H1 (cell line): ENCODE data around the gene SLC39A2. TPM values are rescaled to one million over a fixed set of nuclear protein-coding genes. Genes with fewer than 3 reads are reported as not detected.

Source experiments
- CBX8 ChIP-seq: fragments of 300-800, 300-1000 bp; sonication (generic); IDR thresholded peaks from 2 replicates; pipeline ENCODE4 v1.7.1; 2016; ENCODE audit warnings: low read depth, low read length, borderline replicate concordance
- CREB1 ChIP-seq: IDR thresholded peaks from 2 replicates; pipeline ENCODE4 v1.6.1; 2012; ENCODE audit warnings: inconsistent platforms
- EP300 ChIP-seq, 2 experiments: IDR thresholded peaks; 1 replicate in 1 of 2; 2 replicates in 1 of 2; pipeline ENCODE4 v1.6.1; 2011 to 2012; ENCODE audit warnings: low read depth in 2 of 2, low read length in 2 of 2, mild to moderate bottlenecking in 2 of 2, borderline replicate concordance in 1 of 2, inconsistent platforms in 1 of 2, moderate library complexity in 1 of 2
- KDM1A ChIP-seq: fragments of 200-600, 300-600 bp; sonication (generic); IDR thresholded peaks from 2 replicates; pipeline ENCODE4 v1.7.1; 2016; ENCODE audit warnings: mild to moderate bottlenecking, low read length, borderline replicate concordance
- POLR2A ChIP-seq, 2 experiments: IDR thresholded peaks; 1 replicate in 1 of 2; 2 replicates in 1 of 2; pipeline ENCODE4 v1.6.1; 2011; ENCODE audit warnings: low read depth in 2 of 2, low read length in 2 of 2, mild to moderate bottlenecking in 2 of 2; ENCODE audit errors: control extremely low read depth in 1 of 2
- POU5F1 ChIP-seq: IDR thresholded peaks from 2 replicates; pipeline ENCODE4 v1.6.1; 2011; ENCODE audit warnings: low read depth, mild to moderate bottlenecking, low read length, moderate library complexity
- polyA plus RNA-seq, 7 experiments: library from polyadenylated mRNA; depleted of rRNA in 3 of 7; stranded (reverse) in 5 of 7; unstranded in 2 of 7; fragments of >200 nt in 5 of 7; fragments of 200-250 nt in 2 of 7; gene quantifications; 1 replicate in 5 of 7; 2 replicates in 1 of 7; 4 replicates in 1 of 7; pipeline versions ENCODE4 v1.2.1 to v1.2.3, GENCODE V29; 2011 to 2013; ENCODE audit warnings: missing spikeins in 2 of 7, mixed read lengths in 2 of 7
- total RNA-seq: library from RNA; stranded (reverse); fragmentation: NEBNext Ultra II Directional; extraction: Animal tissue kit (Norgen Biotek cat#: 25700); gene quantifications from 2 replicates; pipeline ENCODE4 v1.2.1, GENCODE V29; 2021

The SLC39A2 gene
- total and polyA plus RNA-seq, 2 of the 8 experiments (the other 6 are each of a cell fraction or from before 2014, with no cell fraction given) = 0.14 to 0.22 TPM

GRCh38 chr14:20986811-20987210 is 12.3 kb upstream of the SLC39A2 start (continued):
- no peak for TF ChIP-seq EP300 (IDR thresholded peaks at IDR 0.05; ENCODE audit: borderline replicate concordance in 1 of 2, low read depth in 2 of 2, low read length in 2 of 2)
- TF ChIP-seq CBX8 = no peak
- no peak for TF ChIP-seq POU5F1
- no peak for TF ChIP-seq KDM1A
- no peak for TF ChIP-seq POLR2A (IDR thresholded peaks at IDR 0.05; ENCODE audit: control extremely low read depth in 1 of 2, low read depth in 2 of 2, low read length in 2 of 2)
- no peak for TF ChIP-seq CREB1
